ENCODE measurements around the gene LDHA. TPM values are rescaled to one million over a fixed set of nuclear protein-coding genes. Genes with fewer than 3 reads are reported as not detected.

The LDHA gene
- total and polyA plus RNA-seq, 2 of the 8 experiments (the other 6 are each of a cell fraction or from before 2014, with no cell fraction given) = 443 to 486 TPM

GRCh38 chr11:18419040-18419439 lies 24.7 kb downstream of the LDHA start:
- Histone ChIP-seq H4K8ac (ENCODE audit: extremely low read depth, insufficient read depth, low read length) (no peak overlapping the region), H4K91ac (replicated peaks; ENCODE audit: insufficient read length, low read length) (no peak overlapping the region), H3K4me3 (ENCODE audit: extremely low read depth in 1 of 4, insufficient read depth in 2 of 4, low read depth in 3 of 4, low read length in 4 of 4) (no peak overlapping the region), H3K27ac (ENCODE audit: low read depth, low read length) (no peak overlapping the region), H3K4me1 (replicated peaks in 1 of 4; ENCODE audit: control insufficient read depth in 3 of 4, insufficient read depth in 4 of 4, low read length in 3 of 4) (no peaks in the 10 kb centered on the region), H3K18ac (ENCODE audit: extremely low read depth, low read length) (no peak overlapping the region), H2AK5ac (ENCODE audit: low read depth, low read length) (no peak overlapping the region), H3K56ac (replicated peaks; ENCODE audit: insufficient read length, low read depth, low read length) (no peak overlapping the region), H3K9ac (replicated peaks in 1 of 4; ENCODE audit: extremely low read depth in 1 of 4, low read depth in 3 of 4, low read length in 3 of 4) (no peak overlapping the region), H4K20me1 (replicated peaks in 1 of 2; ENCODE audit: control insufficient read depth in 1 of 2, insufficient read depth in 2 of 2, low read length in 2 of 2) (no peaks in the 10 kb centered on the region), H3K14ac (ENCODE audit: insufficient read length) (no peak overlapping the region), H3K23ac (ENCODE audit: insufficient read length) (no peak overlapping the region), H3K79me1 (ENCODE audit: low read depth, low read length) (no peaks in the 10 kb centered on the region), H3K4ac (replicated peaks; ENCODE audit: insufficient read length, low read depth, low read length) (no peak overlapping the region), H3K27me3 (replicated peaks in 1 of 4; ENCODE audit: control insufficient read depth in 3 of 4, extremely low read depth in 1 of 4, insufficient read depth in 3 of 4, low read length in 3 of 4) (no peaks in the 10 kb centered on the region), H3K4me2 (ENCODE audit: insufficient read depth in 1 of 2, low read depth in 2 of 2, low read length in 2 of 2) (no peak overlapping the region), H2BK15ac (ENCODE audit: low read length) (no peak overlapping the region), H3K9me3 (ENCODE audit: insufficient read depth in 2 of 2, low read depth in 1 of 2, low read length in 1 of 2) (no peaks in the 10 kb centered on the region), H3K36me3 (ENCODE audit: control insufficient read depth in 2 of 4, insufficient read depth in 4 of 4, low read length in 3 of 4) (no peaks in the 10 kb centered on the region), H2BK12ac (ENCODE audit: low read depth, low read length) (no peak overlapping the region), H2BK20ac (ENCODE audit: low read length) (no peak overlapping the region), H3K79me2 (ENCODE audit: control insufficient read depth in 1 of 2, insufficient read depth in 2 of 2, low read length in 2 of 2) (no peaks in the 10 kb centered on the region), H4K5ac (ENCODE audit: insufficient read length, low read depth, low read length) (no peak overlapping the region), H2BK120ac (replicated peaks; ENCODE audit: low read depth, low read length) (no peak overlapping the region), H3K23me2 (ENCODE audit: low read depth, low read length) (peaks cover 3% of the 10 kb centered on the region; the same call in 1 of the 2 replicates), H2BK5ac (ENCODE audit: low read depth, low read length) (no peak overlapping the region), H2AFZ (ENCODE audit: low read length) (no peak overlapping the region)
- CTCF ChIA-PET (ENCODE audit: partially characterized antibody) = interaction anchor here (0.7 to 1.6 kb wide), 2 partner anchors 9 to 215 kb away, joined by 3 to 5 read pairs; no protein-coding TSS in a partner anchor
- DNase-seq (ENCODE audit: low read depth in 1 of 2, low spot score in 2 of 2) (no peak), FAIRE-seq (no peak)
- TF ChIP-seq SIRT6 (IDR thresholded peaks at IDR 0.05; ENCODE audit: low read length) (no peak), TEAD4 (IDR thresholded peaks at IDR 0.05; ENCODE audit: low read depth, low read length) (no peak), SRF (IDR thresholded peaks at IDR 0.05; ENCODE audit: low read depth, low read length) (no peak), CHD2 (IDR thresholded peaks at IDR 0.05; ENCODE audit: low read length) (no peak), SIN3A (conservative IDR thresholded peaks at IDR 0.05 in 1 of 2, IDR thresholded peaks at IDR 0.05 in 1 of 2; ENCODE audit: low read depth in 1 of 2, low read length in 2 of 2) (no peak), GTF2F1 (IDR thresholded peaks at IDR 0.05; ENCODE audit: borderline replicate concordance, low read depth, low read length) (no peak)
- WGBS, 2 experiments (ENCODE audit: extremely low coverage in 1 of 2, insufficient coverage in 1 of 2, insufficient read length in 1 of 2, insufficient replicate concordance in 2 of 2, low coverage in 1 of 2, low lambda C conversion rate in 2 of 2, missing lambda C conversion rate in 1 of 2) = 98% methylated on average over 2 of the region's 2 CpGs; no CpG with 5 or more reads in 1 of the 2 experiments
- POLR2A ChIA-PET (ENCODE audit: partially characterized antibody) = no interaction called here
